Endothelial cell of umbilical vein (primary cell): ENCODE data around the gene DLK1. TPM values are rescaled to one million over a fixed set of nuclear protein-coding genes. Genes with fewer than 3 reads are reported as not detected.

Experiments used
- BruUV-seq: library from RNA; stranded (reverse); fragments of 400-500 nt; replicated peaks from 2 replicates; lab custom pipeline; 2021; lab: Mats Ljungman, UMichigan
- CTCF ChIA-PET: fragments of 300-600, 350-600 bp; sonication (Branson Sonifier 250); formaldehyde crosslinking; loops from one replicate; lab custom pipeline; 2021; ENCODE audit warnings: antibody characterized with exemption, inconsistent platforms; lab: Charles Lee
- POLR2A ChIA-PET: fragments of 300-600, 350-600 bp; sonication (Branson Sonifier 250); formaldehyde crosslinking; loops from one replicate; lab custom pipeline; 2021; ENCODE audit warnings: antibody characterized with exemption, inconsistent platforms; lab: Charles Lee
- DNase-seq: peaks from one replicate; pipeline ENCODE4 v3.0.0-alpha.2; 2011; ENCODE audit warnings: low read depth, low spot score
- FAIRE-seq: peaks from 2 replicates; lab custom pipeline; 2011; peaks lifted over from hg19 to GRCh38; lab: Jason Lieb, UNC
- H2AFZ ChIP-seq: 2 replicates; pipeline ENCODE4 v1.6.0; 2012; ENCODE audit warnings: low read depth, low read length, control low read depth, inconsistent platforms
- H3K27ac ChIP-seq: 2 replicates; pipeline ENCODE4 v1.5.1; 2011; ENCODE audit warnings: low read depth, mild to moderate bottlenecking, control low read depth, low read length, moderate library complexity; ENCODE audit not compliant: insufficient read depth
- H3K27me3 ChIP-seq, 2 experiments: 2 replicates each; pipeline versions ENCODE4 v1.6.0 to v1.6.1; 2011; ENCODE audit warnings: low read length in 2 of 2, mixed read lengths in 1 of 2; ENCODE audit not compliant: control insufficient read depth in 2 of 2, insufficient read depth in 2 of 2
- H3K36me3 ChIP-seq, 2 experiments: 2 replicates in 1 of 2; 3 replicates in 1 of 2; pipeline ENCODE4 v1.5.1; 2011; ENCODE audit warnings: low read length in 2 of 2, mild to moderate bottlenecking in 1 of 2, moderate library complexity in 1 of 2; ENCODE audit not compliant: control insufficient read depth in 2 of 2, insufficient read depth in 2 of 2; ENCODE audit errors: extremely low read depth in 1 of 2
- H3K4me1 ChIP-seq: 3 replicates; pipeline ENCODE4 v1.5.1; 2011; ENCODE audit warnings: mild to moderate bottlenecking, low read length; ENCODE audit not compliant: control insufficient read depth, insufficient read depth; ENCODE audit errors: extremely low read depth
- H3K4me2 ChIP-seq: 2 replicates; pipeline ENCODE4 v1.6.1; 2011; ENCODE audit warnings: low read length, control low read depth, mixed read lengths; ENCODE audit not compliant: insufficient read depth
- H3K4me3 ChIP-seq, 3 experiments: fragments of 200-600 bp in 1 of 3; sonication (generic), shearing (Covaris generic) in 1 of 3; replicated peaks in 1 of 3; 2 replicates each; pipeline ENCODE4 v1.5.1; 2011 to 2016; ENCODE audit warnings: control low read depth in 3 of 3, low read length in 3 of 3, mild to moderate bottlenecking in 2 of 3, inconsistent platforms in 1 of 3, low read depth in 1 of 3, moderate library complexity in 1 of 3; ENCODE audit not compliant: insufficient read depth in 1 of 3
- H3K79me2 ChIP-seq: 2 replicates; pipeline ENCODE4 v1.6.0; 2012; ENCODE audit warnings: low read length, inconsistent platforms; ENCODE audit not compliant: control insufficient read depth, insufficient read depth
- H3K9ac ChIP-seq: replicated peaks from 2 replicates; pipeline ENCODE3; 2011; ENCODE audit warnings: low read length, control low read depth; ENCODE audit not compliant: insufficient read depth; ENCODE audit errors: extremely low read depth
- H3K9me1 ChIP-seq: replicated peaks from 3 replicates; pipeline ENCODE4 v1.6.0; 2011; ENCODE audit warnings: mild to moderate bottlenecking, low read length; ENCODE audit not compliant: control insufficient read depth, insufficient read depth; ENCODE audit errors: extremely low read depth
- H3K9me3 ChIP-seq: replicated peaks from 2 replicates; pipeline ENCODE4 v1.5.1; 2012; ENCODE audit warnings: low read length, inconsistent platforms; ENCODE audit not compliant: control insufficient read depth, insufficient read depth
- H4K20me1 ChIP-seq: replicated peaks from 2 replicates; pipeline ENCODE3; 2011; ENCODE audit warnings: mild to moderate bottlenecking, low read length; ENCODE audit not compliant: control insufficient read depth, insufficient read depth; ENCODE audit errors: extremely low read depth
- EZH2 ChIP-seq: IDR thresholded peaks from 2 replicates; pipeline ENCODE4 v1.6.1; 2012; ENCODE audit warnings: borderline replicate concordance, low read depth, mild to moderate bottlenecking, moderate library complexity, low read length, inconsistent platforms; ENCODE audit not compliant: severe bottlenecking
- FOS ChIP-seq: IDR thresholded peaks from 2 replicates; pipeline ENCODE4 v1.6.1; 2011; ENCODE audit warnings: mild to moderate bottlenecking, low read length, moderate library complexity, borderline replicate concordance; ENCODE audit not compliant: insufficient read depth
- GATA2 ChIP-seq: IDR thresholded peaks from 2 replicates; pipeline ENCODE4 v1.7.0; 2011; ENCODE audit warnings: low read depth, mild to moderate bottlenecking, moderate library complexity, mixed read lengths, low read length; ENCODE audit not compliant: insufficient read length, insufficient read depth
- JUN ChIP-seq: IDR thresholded peaks from 2 replicates; pipeline ENCODE4 v1.6.1; 2011; ENCODE audit warnings: borderline replicate concordance, low read depth; ENCODE audit not compliant: insufficient read length, insufficient read depth
- MYC ChIP-seq: IDR thresholded peaks from one replicate; pipeline ENCODE4 v1.6.1; 2011; ENCODE audit warnings: mild to moderate bottlenecking, low read depth, low read length
- POLR2A ChIP-seq: IDR thresholded peaks from 2 replicates; pipeline ENCODE4 v1.6.1; 2012; ENCODE audit warnings: low read depth, mild to moderate bottlenecking, control low read depth, low read length
- POLR2AphosphoS5 ChIP-seq: IDR thresholded peaks from 2 replicates; pipeline ENCODE4 v1.6.1; 2012; ENCODE audit warnings: low read depth, mild to moderate bottlenecking, control low read depth, low read length, moderate library complexity; ENCODE audit not compliant: insufficient read depth
- dilution Hi-C: fragments of 300-500 bp; cut with MboI; formaldehyde crosslinking; loops from one replicate; pipeline ENCODE4 v1.15.0; 2019; ENCODE audit warnings: low sequenced_read_pairs; ENCODE audit not compliant: extremely low pct_ligation_motif_present
- intact Hi-C: fragments of 100-400 bp; cut with micrococcal nuclease; formaldehyde crosslinking; loops from one replicate; pipeline ENCODE4 v1.10.0; 2022
- polyA plus RNA-seq, 4 experiments: library from polyadenylated mRNA; depleted of rRNA in 3 of 4; stranded (reverse) in 3 of 4; unstranded in 1 of 4; fragments of >200 nt; gene quantifications; 2 replicates each; pipeline versions ENCODE4 v1.2.1 to v1.2.3, GENCODE V29; 2011 to 2012; ENCODE audit warnings: missing spikeins in 1 of 4
- total RNA-seq: library from RNA; stranded (reverse); gene quantifications from 2 replicates; pipeline ENCODE4 v1.2.3, GENCODE V29; 2021
- TF ChIP-seq, protein P1 (sequence below): IDR thresholded peaks from 2 replicates; pipeline ENCODE4 v1.6.1; 2011; ENCODE audit not compliant: insufficient read depth, insufficient read length
- TF ChIP-seq, protein P2 (sequence below), 2 donors: IDR thresholded peaks; 1 replicate in 1 of 2; 2 replicates in 1 of 2; pipeline ENCODE4 v1.5.1; 2011; ENCODE audit warnings: low read length in 2 of 2, mild to moderate bottlenecking in 2 of 2, moderate library complexity in 2 of 2, control low read depth in 1 of 2, inconsistent platforms in 1 of 2, low read depth in 1 of 2; ENCODE audit not compliant: insufficient read depth in 1 of 2; ENCODE audit errors: extremely low read depth in 1 of 2

DLK1 gene
- total and polyA plus RNA-seq, 2 donors (not counting 3 experiments of a cell fraction or from before 2014, with no cell fraction given) = not detected

DNA sequence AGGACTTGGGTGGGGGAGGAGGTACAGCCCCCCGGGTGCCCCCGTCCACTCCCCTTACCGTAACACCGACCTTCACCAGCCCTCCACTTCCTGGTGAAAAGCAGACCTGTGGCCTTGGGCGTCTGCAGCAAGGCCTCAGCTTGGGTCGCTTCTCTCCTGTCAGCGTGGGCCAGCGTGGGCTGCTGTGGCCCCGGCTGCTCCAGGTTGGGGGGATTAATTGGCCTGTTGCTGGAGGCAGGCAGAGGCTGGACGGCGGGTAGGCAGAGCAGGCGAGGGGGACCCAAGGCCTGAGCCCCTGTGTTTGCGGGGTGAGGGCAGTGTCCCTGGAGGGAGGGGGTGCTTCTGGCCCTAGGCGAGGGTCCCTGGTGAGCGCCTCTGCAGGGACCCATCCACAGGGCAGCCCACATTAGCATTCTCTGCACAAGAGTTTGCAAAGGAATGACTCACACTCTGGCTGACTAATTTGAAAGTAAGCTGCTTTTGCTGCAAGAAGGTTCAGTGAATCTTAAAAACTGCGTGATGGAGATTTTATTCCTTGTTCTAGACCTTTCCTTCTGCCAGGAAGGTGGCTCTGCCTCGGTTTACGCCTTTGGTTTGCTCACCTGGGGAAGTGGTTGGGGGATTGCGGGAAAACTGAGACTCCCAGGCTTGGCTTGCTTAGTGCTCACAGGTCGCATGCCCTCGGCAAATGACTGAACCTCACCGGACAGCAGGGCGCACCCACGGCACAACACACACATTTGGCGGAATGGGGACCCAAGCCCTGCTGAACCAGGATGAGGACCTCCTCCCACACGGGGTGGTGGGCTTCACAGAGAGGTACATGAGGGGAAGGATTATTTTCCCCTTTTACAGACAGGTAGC is 37.9 kb upstream of the DLK1 start:
- TF ChIP-seq EZH2 (no peak), GATA2 (no peak), JUN (peak; percentile 34), FOS (peak; percentile 61), POLR2AphosphoS5 (no peak), POLR2A (no peak), MYC (no peak)
- TF ChIP-seq, protein P1, sequence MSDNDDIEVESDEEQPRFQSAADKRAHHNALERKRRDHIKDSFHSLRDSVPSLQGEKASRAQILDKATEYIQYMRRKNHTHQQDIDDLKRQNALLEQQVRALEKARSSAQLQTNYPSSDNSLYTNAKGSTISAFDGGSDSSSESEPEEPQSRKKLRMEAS = no peak
- TF ChIP-seq, protein P2, sequence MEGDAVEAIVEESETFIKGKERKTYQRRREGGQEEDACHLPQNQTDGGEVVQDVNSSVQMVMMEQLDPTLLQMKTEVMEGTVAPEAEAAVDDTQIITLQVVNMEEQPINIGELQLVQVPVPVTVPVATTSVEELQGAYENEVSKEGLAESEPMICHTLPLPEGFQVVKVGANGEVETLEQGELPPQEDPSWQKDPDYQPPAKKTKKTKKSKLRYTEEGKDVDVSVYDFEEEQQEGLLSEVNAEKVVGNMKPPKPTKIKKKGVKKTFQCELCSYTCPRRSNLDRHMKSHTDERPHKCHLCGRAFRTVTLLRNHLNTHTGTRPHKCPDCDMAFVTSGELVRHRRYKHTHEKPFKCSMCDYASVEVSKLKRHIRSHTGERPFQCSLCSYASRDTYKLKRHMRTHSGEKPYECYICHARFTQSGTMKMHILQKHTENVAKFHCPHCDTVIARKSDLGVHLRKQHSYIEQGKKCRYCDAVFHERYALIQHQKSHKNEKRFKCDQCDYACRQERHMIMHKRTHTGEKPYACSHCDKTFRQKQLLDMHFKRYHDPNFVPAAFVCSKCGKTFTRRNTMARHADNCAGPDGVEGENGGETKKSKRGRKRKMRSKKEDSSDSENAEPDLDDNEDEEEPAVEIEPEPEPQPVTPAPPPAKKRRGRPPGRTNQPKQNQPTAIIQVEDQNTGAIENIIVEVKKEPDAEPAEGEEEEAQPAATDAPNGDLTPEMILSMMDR (IDR thresholded peaks at IDR 0.05; ENCODE audit: extremely low read depth in 1 of 2, insufficient read depth in 1 of 2, low read depth in 1 of 2, low read length in 2 of 2) = no peak
- FAIRE-seq (peak; percentile 71), DNase-seq (no peak)
- no peak overlapping the region for H3K9ac ChIP-seq
- ChIA-PET POLR2A (no interaction called here), CTCF (interaction anchor here (1.0 to 1.7 kb wide), 5 partner anchors 12 to 43 kb away, joined by 3 to 6 read pairs (median 4); no protein-coding TSS in a partner anchor)
- no peaks in the 10 kb centered on the region for H3K36me3 ChIP-seq
- H4K20me1 ChIP-seq = no peaks in the 10 kb centered on the region
- intact Hi-C loops (no loop called here), dilution Hi-C loops (no loop called here)
- H3K4me3 ChIP-seq = no peak overlapping the region
- no peaks in the 10 kb centered on the region for H3K9me1 ChIP-seq
- no peaks in the 10 kb centered on the region for H3K27me3 ChIP-seq
- H3K4me1 ChIP-seq = peaks cover 21% of the 10 kb centered on the region
- no peak overlapping the region for H3K4me2 ChIP-seq
- no peak overlapping the region for H3K27ac ChIP-seq
- no peaks in the 10 kb centered on the region for H3K9me3 ChIP-seq
- no peaks in the 10 kb centered on the region for H3K79me2 ChIP-seq
- no peak overlapping the region for H2AFZ ChIP-seq
- no TSS peak for BruUV-seq
